Measurements from ENCODE around the gene CELF6. TPM values are rescaled to one million over a fixed set of nuclear protein-coding genes. Genes with fewer than 3 reads are reported as not detected.
A peak's percentile ranks its signal among the peaks of the same experiment; 100 is the strongest.

Gene CELF6
- total RNA-seq, 4 donors from 2014 or later, result 0.42 to 5.4 (median 2.9) TPM

DNA sequence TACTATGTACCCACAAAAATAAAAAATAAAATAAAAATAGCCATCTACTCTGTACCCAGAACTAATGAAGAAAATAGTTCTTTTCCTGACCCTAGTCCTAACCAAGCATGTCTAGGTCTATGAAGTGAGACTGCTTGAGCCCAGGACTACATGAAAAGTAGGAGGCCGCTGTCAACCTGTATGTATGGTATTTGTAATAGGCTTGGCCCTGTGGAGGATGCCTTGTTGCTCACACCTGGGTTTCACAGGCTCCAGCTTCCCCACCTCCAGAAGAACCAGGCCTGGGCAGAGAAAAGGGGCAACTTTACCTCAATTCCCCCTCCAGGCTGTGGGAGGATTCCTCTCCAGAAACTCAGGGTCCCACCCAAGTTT lies 82.1 kb downstream of the CELF6 start:
- Histone ChIP-seq H3K4me1 (peaks cover 0 to 10% (median 4%) of the 10 kb centered on the region in 3 donors), H3K27me3 (no peaks in the 10 kb centered on the region), H3K9me3 (no peaks in the 10 kb centered on the region), H3K4me3 (no peak overlapping the region), H3K27ac (peak overlapping the region in 3 of 4 donors; percentile 16 to 46 (median 43)), H3K36me3 (peaks cover 0 to 43% of the 10 kb centered on the region in 2 donors)
- peak; percentile 6 for ATAC-seq
- TF ChIP-seq POLR2A (IDR thresholded peaks at IDR 0.05) (no peak), EP300 (IDR thresholded peaks at IDR 0.05) (no peak), POLR2AphosphoS5 (IDR thresholded peaks at IDR 0.05) (no peak)
- TF ChIP-seq, protein P1, sequence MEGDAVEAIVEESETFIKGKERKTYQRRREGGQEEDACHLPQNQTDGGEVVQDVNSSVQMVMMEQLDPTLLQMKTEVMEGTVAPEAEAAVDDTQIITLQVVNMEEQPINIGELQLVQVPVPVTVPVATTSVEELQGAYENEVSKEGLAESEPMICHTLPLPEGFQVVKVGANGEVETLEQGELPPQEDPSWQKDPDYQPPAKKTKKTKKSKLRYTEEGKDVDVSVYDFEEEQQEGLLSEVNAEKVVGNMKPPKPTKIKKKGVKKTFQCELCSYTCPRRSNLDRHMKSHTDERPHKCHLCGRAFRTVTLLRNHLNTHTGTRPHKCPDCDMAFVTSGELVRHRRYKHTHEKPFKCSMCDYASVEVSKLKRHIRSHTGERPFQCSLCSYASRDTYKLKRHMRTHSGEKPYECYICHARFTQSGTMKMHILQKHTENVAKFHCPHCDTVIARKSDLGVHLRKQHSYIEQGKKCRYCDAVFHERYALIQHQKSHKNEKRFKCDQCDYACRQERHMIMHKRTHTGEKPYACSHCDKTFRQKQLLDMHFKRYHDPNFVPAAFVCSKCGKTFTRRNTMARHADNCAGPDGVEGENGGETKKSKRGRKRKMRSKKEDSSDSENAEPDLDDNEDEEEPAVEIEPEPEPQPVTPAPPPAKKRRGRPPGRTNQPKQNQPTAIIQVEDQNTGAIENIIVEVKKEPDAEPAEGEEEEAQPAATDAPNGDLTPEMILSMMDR (IDR thresholded peaks at IDR 0.05), result no peak
- WGBS, 2 donors (ENCODE audit: low coverage in 1 of 2), result 78 to 100% methylated on average over 1 of the region's 1 CpG

DNA sequence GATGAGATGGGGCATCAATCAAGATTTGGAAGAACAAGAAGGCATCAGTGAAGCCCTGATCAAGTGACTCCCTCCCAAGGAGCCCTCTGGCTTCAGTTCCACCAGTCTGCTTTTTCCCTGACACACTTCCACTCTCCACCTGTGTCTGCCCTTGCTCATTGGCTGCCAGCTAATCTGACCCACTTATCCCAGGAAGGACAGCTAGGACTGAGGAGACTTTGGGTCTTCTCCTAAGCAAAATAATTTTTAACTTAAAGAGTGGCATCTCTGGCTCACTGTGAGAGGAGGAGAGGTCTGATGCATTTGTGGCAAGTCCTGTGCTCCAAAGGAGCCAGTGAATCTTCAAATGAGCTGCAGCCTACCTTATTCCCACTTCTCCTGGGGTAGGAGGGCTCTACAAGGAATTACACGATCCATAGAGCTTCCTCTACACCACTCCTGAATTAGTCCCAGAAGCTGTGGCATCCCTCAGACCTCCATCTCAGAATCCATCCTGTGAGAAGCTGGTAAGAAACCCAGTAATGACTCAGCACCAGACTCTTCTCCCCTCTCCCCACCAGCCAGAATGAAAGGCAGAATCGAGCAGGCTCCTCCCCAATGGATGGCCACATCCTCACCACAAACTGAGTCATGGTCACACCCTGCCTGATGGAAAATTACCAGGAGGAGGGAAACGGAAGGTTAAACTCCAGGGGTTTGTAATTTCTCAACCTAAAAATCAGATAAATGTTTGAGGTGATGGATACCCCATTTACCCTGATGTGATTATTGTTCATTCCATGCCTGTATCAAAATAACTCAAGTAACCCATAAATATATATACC lies 82.7 kb downstream of the CELF6 start:
- WGBS, 2 donors (ENCODE audit: low coverage in 1 of 2), result 23 to 43% methylated on average over 1 to 3 of the region's 3 CpGs
- Histone ChIP-seq H3K27ac (peak overlapping the region in 3 of 4 donors; percentile 1 to 44 (median 16)), H3K4me3 (no peak overlapping the region), H3K36me3 (peaks cover 0 to 37% of the 10 kb centered on the region in 2 donors), H3K9me3 (no peaks in the 10 kb centered on the region), H3K4me1 (peaks cover 0 to 16% (median 8%) of the 10 kb centered on the region in 3 donors), H3K27me3 (no peaks in the 10 kb centered on the region)
- TF ChIP-seq POLR2AphosphoS5 (IDR thresholded peaks at IDR 0.05), result no peak
- TF ChIP-seq, protein P1 (IDR thresholded peaks at IDR 0.05), result no peak
- no peak for TF ChIP-seq POLR2A (IDR thresholded peaks at IDR 0.05)
- TF ChIP-seq EP300 (IDR thresholded peaks at IDR 0.05), result no peak
- peak; percentile 94 for ATAC-seq

DNA sequence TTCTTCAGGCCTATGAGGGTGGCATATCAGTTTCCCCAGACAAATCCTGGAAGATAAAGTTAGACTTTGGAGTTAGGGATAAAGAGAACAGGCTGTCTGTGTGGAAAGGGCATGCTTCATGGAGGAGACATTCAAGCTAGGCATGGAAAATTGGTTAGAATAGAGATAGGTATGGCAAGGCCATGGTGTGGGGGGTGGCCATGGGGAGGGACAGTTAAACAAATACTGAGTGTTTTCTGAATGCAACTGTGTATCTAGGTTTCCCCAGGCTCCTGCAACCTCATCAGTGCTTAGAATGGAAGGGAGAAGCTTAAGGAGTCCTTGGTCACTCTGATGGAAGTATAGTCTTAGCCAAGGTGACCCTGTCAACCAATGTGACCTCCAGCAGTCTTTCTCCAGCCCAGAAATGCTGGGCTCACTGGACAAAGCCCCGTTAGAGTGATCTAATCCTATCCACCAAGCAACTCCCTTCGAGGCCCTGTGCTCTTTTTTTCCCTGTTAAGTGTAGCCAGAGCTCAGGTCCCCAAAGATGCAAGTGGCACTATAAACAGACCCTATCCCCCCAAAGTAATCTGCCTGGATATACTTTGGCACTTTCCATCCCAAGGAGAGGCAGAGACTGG lies 83.5 kb downstream of the CELF6 start:
- Histone ChIP-seq H3K9me3 (no peaks in the 10 kb centered on the region), H3K4me1 (peaks cover 0 to 23% (median 8%) of the 10 kb centered on the region in 3 donors), H3K36me3 (peaks cover 0 to 29% of the 10 kb centered on the region in 2 donors), H3K27me3 (no peaks in the 10 kb centered on the region), H3K27ac (peak overlapping the region in 1 of 4 donors; percentile 44), H3K4me3 (no peak overlapping the region)
- no peak for ATAC-seq
- TF ChIP-seq EP300 (IDR thresholded peaks at IDR 0.05) (no peak), POLR2A (IDR thresholded peaks at IDR 0.05) (no peak), POLR2AphosphoS5 (IDR thresholded peaks at IDR 0.05) (no peak)
- TF ChIP-seq, protein P1 (IDR thresholded peaks at IDR 0.05), result no peak
- WGBS, 2 donors (ENCODE audit: low coverage in 1 of 2), result 100% methylated on average over 1 of the region's 2 CpGs; no CpG with 5 or more reads in 1 of the 2 donors

DNA sequence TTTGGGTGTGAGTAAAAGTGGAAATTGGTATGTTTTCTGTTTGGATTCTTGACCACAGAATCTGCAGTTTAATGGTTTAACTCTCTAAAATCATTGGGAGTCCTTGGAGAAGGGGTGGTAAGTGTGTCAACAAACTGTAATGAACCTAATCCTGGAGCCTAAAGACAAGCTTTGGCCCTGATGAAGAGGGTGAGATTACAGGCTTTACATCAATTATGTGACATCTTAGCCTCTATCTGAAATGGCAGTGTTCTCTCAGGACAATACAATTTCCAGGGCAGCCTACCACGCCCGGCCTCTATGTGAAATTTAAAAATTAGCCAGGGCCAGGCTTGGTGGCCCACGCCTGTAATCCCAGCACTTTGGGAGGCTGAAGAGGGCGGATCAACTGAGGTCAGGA lies 84.7 kb downstream of the CELF6 start:
- Histone ChIP-seq H3K36me3 (peaks cover 0 to 17% of the 10 kb centered on the region in 2 donors), H3K4me3 (no peak overlapping the region), H3K4me1 (peaks cover 0 to 23% (median 8%) of the 10 kb centered on the region in 3 donors), H3K27ac (no peak overlapping the region), H3K27me3 (no peaks in the 10 kb centered on the region), H3K9me3 (no peaks in the 10 kb centered on the region)
- TF ChIP-seq POLR2A (IDR thresholded peaks at IDR 0.05) (no peak), POLR2AphosphoS5 (IDR thresholded peaks at IDR 0.05) (no peak), EP300 (IDR thresholded peaks at IDR 0.05) (no peak)
- TF ChIP-seq, protein P1 (IDR thresholded peaks at IDR 0.05), result no peak
- WGBS, 2 donors (ENCODE audit: low coverage in 1 of 2), result 92 to 100% methylated on average over 1 to 2 of the region's 4 CpGs
- ATAC-seq, result no peak

Other genes with a start within 250 kb of the CELF6 start
- gene MYO9A, start 202.0 kb downstream of the CELF6 start, total RNA-seq, result 100 to 1,000 TPM in 2 of 4 donors, 10 to 100 TPM in 2; 74.5 to 118 (median 108) TPM
- 1 to 10 TPM in 3 of 4 donors, under 1 TPM in 1; 0.92 to 2.8 (median 2.1) TPM for gene SENP8, start 201.8 kb downstream of the CELF6 start, total RNA-seq
- gene GRAMD2A, start 122.4 kb downstream of the CELF6 start, total RNA-seq, result under 1 TPM in 2 of 4 donors, not detected in 2; 0.39 to 0.64 TPM
- gene PKM, start 89.0 kb downstream of the CELF6 start, total RNA-seq, result 100 to 1,000 TPM; 343 to 646 (median 543) TPM
- gene PARP6, start 47.6 kb downstream of the CELF6 start, total RNA-seq, result 10 to 100 TPM; 38.2 to 98.7 (median 71.4) TPM
- gene HEXA, start 55.9 kb upstream of the CELF6 start, total RNA-seq, result 10 to 100 TPM; 46.3 to 68.5 (median 60.9) TPM
- not detected for gene TMEM202, start 78.1 kb upstream of the CELF6 start, total RNA-seq
- gene ARIH1, start 154.2 kb upstream of the CELF6 start, total RNA-seq, result 10 to 100 TPM; 45.4 to 65.3 (median 56.4) TPM

Measured in gastroesophageal sphincter (tissue), 4 donors.